Testis (tissue), 2 donors: Measurements from ENCODE around the gene CSF3R.

ENCODE experiments used
- POLR2A ChIP-seq: fragments of 450-650 bp; IDR thresholded peaks from one replicate; pipeline ENCODE4 v1.6.1; 2017; ENCODE audit warnings: antibody characterized with exemption, mild to moderate bottlenecking, moderate library complexity
- TF ChIP-seq, protein P1 (sequence below), 3 experiments: fragments of 450-650 bp in 2 of 3; fragments of 200-600 bp in 1 of 3; sonication (generic) in 1 of 3; IDR thresholded peaks; one replicate each; pipeline ENCODE4 v1.5.1; 2016 to 2019; ENCODE audit warnings: antibody characterized with exemption in 3 of 3, mild to moderate bottlenecking in 2 of 3, moderate library complexity in 1 of 3

DNA sequence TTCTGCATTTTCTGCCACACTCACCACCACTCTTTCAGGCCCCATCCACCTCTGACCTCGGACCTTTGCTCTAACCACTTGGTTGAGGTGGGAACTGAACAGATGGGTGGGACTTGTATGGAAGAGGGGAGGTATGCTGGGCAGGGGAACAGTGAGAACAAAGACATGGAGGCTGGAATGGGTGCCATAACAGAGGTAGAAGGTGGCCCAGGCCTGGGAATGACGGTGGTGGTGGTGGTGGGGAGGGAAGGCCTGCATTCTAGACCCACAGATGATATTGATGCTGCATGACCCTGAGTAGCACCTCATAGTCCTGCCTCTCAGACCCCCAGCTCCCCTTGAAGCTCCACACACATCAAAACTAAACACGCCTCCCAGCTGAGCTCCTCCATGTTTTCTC is 5.2 kb upstream of the CSF3R start:
- no peak for TF ChIP-seq POLR2A
- TF ChIP-seq, protein P1, sequence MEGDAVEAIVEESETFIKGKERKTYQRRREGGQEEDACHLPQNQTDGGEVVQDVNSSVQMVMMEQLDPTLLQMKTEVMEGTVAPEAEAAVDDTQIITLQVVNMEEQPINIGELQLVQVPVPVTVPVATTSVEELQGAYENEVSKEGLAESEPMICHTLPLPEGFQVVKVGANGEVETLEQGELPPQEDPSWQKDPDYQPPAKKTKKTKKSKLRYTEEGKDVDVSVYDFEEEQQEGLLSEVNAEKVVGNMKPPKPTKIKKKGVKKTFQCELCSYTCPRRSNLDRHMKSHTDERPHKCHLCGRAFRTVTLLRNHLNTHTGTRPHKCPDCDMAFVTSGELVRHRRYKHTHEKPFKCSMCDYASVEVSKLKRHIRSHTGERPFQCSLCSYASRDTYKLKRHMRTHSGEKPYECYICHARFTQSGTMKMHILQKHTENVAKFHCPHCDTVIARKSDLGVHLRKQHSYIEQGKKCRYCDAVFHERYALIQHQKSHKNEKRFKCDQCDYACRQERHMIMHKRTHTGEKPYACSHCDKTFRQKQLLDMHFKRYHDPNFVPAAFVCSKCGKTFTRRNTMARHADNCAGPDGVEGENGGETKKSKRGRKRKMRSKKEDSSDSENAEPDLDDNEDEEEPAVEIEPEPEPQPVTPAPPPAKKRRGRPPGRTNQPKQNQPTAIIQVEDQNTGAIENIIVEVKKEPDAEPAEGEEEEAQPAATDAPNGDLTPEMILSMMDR (IDR thresholded peaks at IDR 0.05): no peak
